Neural cell (in vitro differentiated cells): ENCODE measurements around the gene TPD52L1. TPM values are rescaled to one million over a fixed set of nuclear protein-coding genes. Genes with fewer than 3 reads are reported as not detected.

Experiments
- H2AFZ ChIP-seq: fragments of 200-600, 300-800 bp; sonication (generic), shearing (Covaris generic); 2 replicates; pipeline ENCODE4 v1.6.0; 2014; ENCODE audit warnings: low read depth, mild to moderate bottlenecking, antibody characterized with exemption, low read length, moderate library complexity
- H3F3A ChIP-seq: fragments of 200-600 bp; shearing (Covaris generic); 2 replicates; pipeline ENCODE4 v1.6.1; 2016; ENCODE audit warnings: mild to moderate bottlenecking, moderate library complexity, mixed read lengths, antibody characterized with exemption, low read length; ENCODE audit not compliant: insufficient read depth, poor library complexity, severe bottlenecking
- H3K27ac ChIP-seq: fragments of 200-600, 300-800 bp; sonication (generic), shearing (Covaris generic); 2 replicates; pipeline ENCODE4 v1.5.1; 2014; ENCODE audit warnings: mild to moderate bottlenecking, low read length, moderate library complexity
- H3K27me3 ChIP-seq: fragments of 300-800, 200-600 bp; sonication (generic), shearing (Covaris generic); 2 replicates; pipeline ENCODE4 v1.6.0; 2014; ENCODE audit warnings: mild to moderate bottlenecking, low read depth, low read length, moderate library complexity; ENCODE audit not compliant: insufficient read depth
- H3K36me3 ChIP-seq: fragments of 300-800, 200-600 bp; sonication (generic), shearing (Covaris generic); 2 replicates; pipeline ENCODE4 v1.5.1; 2014; ENCODE audit warnings: mild to moderate bottlenecking, antibody characterized with exemption, low read length, moderate library complexity; ENCODE audit not compliant: insufficient read depth
- H3K4me2 ChIP-seq: fragments of 300-800, 200-600 bp; sonication (generic), shearing (Covaris generic); 2 replicates; pipeline ENCODE4 v1.6.0; 2014; ENCODE audit warnings: mild to moderate bottlenecking, low read length
- H3K4me3 ChIP-seq: fragments of 300-800, 200-600 bp; sonication (generic), shearing (Covaris generic); 2 replicates; pipeline ENCODE4 v1.5.1; 2014; ENCODE audit warnings: mild to moderate bottlenecking, low read length, moderate library complexity
- H3K79me2 ChIP-seq: fragments of 200-600 bp; shearing (Covaris generic); replicated peaks from 2 replicates; pipeline ENCODE4 v1.6.0; 2014; ENCODE audit warnings: mild to moderate bottlenecking, low read length, moderate library complexity; ENCODE audit not compliant: insufficient read depth
- H3K9ac ChIP-seq: fragments of 300-800, 200-600 bp; sonication (generic), shearing (Covaris generic); 2 replicates; pipeline ENCODE4 v1.6.1; 2016; ENCODE audit warnings: mild to moderate bottlenecking, low read length, mixed read lengths
- H3K9me2 ChIP-seq: fragments of 200-600 bp; shearing (Covaris generic); 2 replicates; pipeline ENCODE4 v1.6.1; 2016; ENCODE audit warnings: mild to moderate bottlenecking, low read length, mixed read lengths; ENCODE audit not compliant: insufficient read depth
- H3K9me3 ChIP-seq: fragments of 200-600, 300-800 bp; sonication (generic), shearing (Covaris generic); 2 replicates; pipeline ENCODE4 v1.6.1; 2016; ENCODE audit warnings: mild to moderate bottlenecking, mixed run types, low read length, moderate library complexity, mixed read lengths
- H4K20me1 ChIP-seq: fragments of 200-600 bp; shearing (Covaris generic); 2 replicates; pipeline ENCODE4 v1.6.1; 2016; ENCODE audit warnings: mild to moderate bottlenecking, mixed run types; ENCODE audit not compliant: insufficient read depth
- CTCF ChIP-seq: fragments of 450-650 bp; IDR thresholded peaks from 2 replicates; pipeline ENCODE4 v1.5.1; 2014; ENCODE audit warnings: antibody characterized with exemption, mild to moderate bottlenecking, moderate library complexity; ENCODE audit not compliant: poor library complexity, severe bottlenecking
- EP300 ChIP-seq: fragments of 450-650 bp; conservative IDR thresholded peaks from 2 replicates; pipeline ENCODE4 v1.6.1; 2014; ENCODE audit warnings: antibody characterized with exemption, mild to moderate bottlenecking, moderate library complexity; ENCODE audit not compliant: poor library complexity, severe bottlenecking
- EZH2 ChIP-seq: fragments of 200-600, 300-800 bp; shearing (Covaris generic), sonication (generic); IDR thresholded peaks from 2 replicates; pipeline ENCODE4 v1.6.1; 2014; ENCODE audit warnings: antibody characterized with exemption, low read length, borderline replicate concordance, mild to moderate bottlenecking; ENCODE audit not compliant: insufficient read depth, poor library complexity, severe bottlenecking
- MXI1 ChIP-seq: fragments of 450-650 bp; conservative IDR thresholded peaks from 2 replicates; pipeline ENCODE4 v1.6.1; 2014; ENCODE audit warnings: antibody characterized with exemption, mild to moderate bottlenecking; ENCODE audit not compliant: poor library complexity, severe bottlenecking
- POLR2AphosphoS5 ChIP-seq: IDR thresholded peaks from 2 replicates; pipeline ENCODE4 v1.6.1; 2012
- RAD21 ChIP-seq: fragments of 450-650 bp; conservative IDR thresholded peaks from 2 replicates; pipeline ENCODE4 v1.6.1; 2014; ENCODE audit warnings: antibody characterized with exemption, mild to moderate bottlenecking, moderate library complexity
- SMC3 ChIP-seq: fragments of 450-650 bp; conservative IDR thresholded peaks from 2 replicates; pipeline ENCODE4 v1.6.1; 2014; ENCODE audit warnings: antibody characterized with exemption, mild to moderate bottlenecking, moderate library complexity; ENCODE audit not compliant: poor library complexity
- TAF1 ChIP-seq: IDR thresholded peaks from 2 replicates; pipeline ENCODE4 v1.6.1; 2012; ENCODE audit warnings: low read depth
- polyA plus RNA-seq: library from polyadenylated mRNA; depleted of rRNA; stranded (reverse); fragments of >200 nt; gene quantifications from 2 replicates; pipeline ENCODE4 v1.2.3, GENCODE V29; 2014
- TF ChIP-seq, protein P1 (sequence below): IDR thresholded peaks from 2 replicates; pipeline ENCODE4 v1.6.1; 2012; ENCODE audit warnings: borderline replicate concordance

The TPD52L1 gene
- polyA plus RNA-seq, 1 donor from 2014 or later, result 8.9 TPM

GRCh38 chr6:125228981-125229479 lies 75.5 kb downstream of the TPD52L1 start:
- no peaks in the 10 kb centered on the region for H3K27me3 ChIP-seq
- TF ChIP-seq TAF1, result no peak
- no peak for TF ChIP-seq SMC3
- no peak for TF ChIP-seq EP300
- TF ChIP-seq POLR2AphosphoS5, result no peak
- no peak for TF ChIP-seq EZH2
- TF ChIP-seq CTCF, result no peak
- TF ChIP-seq, protein P1, sequence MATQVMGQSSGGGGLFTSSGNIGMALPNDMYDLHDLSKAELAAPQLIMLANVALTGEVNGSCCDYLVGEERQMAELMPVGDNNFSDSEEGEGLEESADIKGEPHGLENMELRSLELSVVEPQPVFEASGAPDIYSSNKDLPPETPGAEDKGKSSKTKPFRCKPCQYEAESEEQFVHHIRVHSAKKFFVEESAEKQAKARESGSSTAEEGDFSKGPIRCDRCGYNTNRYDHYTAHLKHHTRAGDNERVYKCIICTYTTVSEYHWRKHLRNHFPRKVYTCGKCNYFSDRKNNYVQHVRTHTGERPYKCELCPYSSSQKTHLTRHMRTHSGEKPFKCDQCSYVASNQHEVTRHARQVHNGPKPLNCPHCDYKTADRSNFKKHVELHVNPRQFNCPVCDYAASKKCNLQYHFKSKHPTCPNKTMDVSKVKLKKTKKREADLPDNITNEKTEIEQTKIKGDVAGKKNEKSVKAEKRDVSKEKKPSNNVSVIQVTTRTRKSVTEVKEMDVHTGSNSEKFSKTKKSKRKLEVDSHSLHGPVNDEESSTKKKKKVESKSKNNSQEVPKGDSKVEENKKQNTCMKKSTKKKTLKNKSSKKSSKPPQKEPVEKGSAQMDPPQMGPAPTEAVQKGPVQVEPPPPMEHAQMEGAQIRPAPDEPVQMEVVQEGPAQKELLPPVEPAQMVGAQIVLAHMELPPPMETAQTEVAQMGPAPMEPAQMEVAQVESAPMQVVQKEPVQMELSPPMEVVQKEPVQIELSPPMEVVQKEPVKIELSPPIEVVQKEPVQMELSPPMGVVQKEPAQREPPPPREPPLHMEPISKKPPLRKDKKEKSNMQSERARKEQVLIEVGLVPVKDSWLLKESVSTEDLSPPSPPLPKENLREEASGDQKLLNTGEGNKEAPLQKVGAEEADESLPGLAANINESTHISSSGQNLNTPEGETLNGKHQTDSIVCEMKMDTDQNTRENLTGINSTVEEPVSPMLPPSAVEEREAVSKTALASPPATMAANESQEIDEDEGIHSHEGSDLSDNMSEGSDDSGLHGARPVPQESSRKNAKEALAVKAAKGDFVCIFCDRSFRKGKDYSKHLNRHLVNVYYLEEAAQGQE, result no peak
- TF ChIP-seq MXI1, result no peak
- no peak for TF ChIP-seq RAD21
- H3K9me3 ChIP-seq, result no peaks in the 10 kb centered on the region
- no peaks in the 10 kb centered on the region for H3K36me3 ChIP-seq
- H3K9ac ChIP-seq, result no peak overlapping the region
- H3K27ac ChIP-seq, result no peak overlapping the region
- no peak overlapping the region for H2AFZ ChIP-seq
- H3K4me2 ChIP-seq, result no peak overlapping the region
- no peaks in the 10 kb centered on the region for H3K79me2 ChIP-seq
- no peaks in the 10 kb centered on the region for H3K9me2 ChIP-seq
- no peaks in the 10 kb centered on the region for H3F3A ChIP-seq
- no peaks in the 10 kb centered on the region for H4K20me1 ChIP-seq
- no peak overlapping the region for H3K4me3 ChIP-seq

GRCh38 chr6:125230674-125231073 lies 77.1 kb downstream of the TPD52L1 start:
- Histone ChIP-seq H3K27ac (no peak overlapping the region), H3K9ac (no peak overlapping the region), H3K4me3 (no peak overlapping the region), H3K27me3 (no peaks in the 10 kb centered on the region), H3K79me2 (no peaks in the 10 kb centered on the region), H3K36me3 (no peaks in the 10 kb centered on the region), H3K9me2 (no peaks in the 10 kb centered on the region), H4K20me1 (no peaks in the 10 kb centered on the region), H2AFZ (no peak overlapping the region), H3K4me2 (no peak overlapping the region), H3K9me3 (no peaks in the 10 kb centered on the region), H3F3A (no peaks in the 10 kb centered on the region)
- TF ChIP-seq POLR2AphosphoS5, result no peak
- no peak for TF ChIP-seq EZH2
- no peak for TF ChIP-seq RAD21
- no peak for TF ChIP-seq TAF1
- TF ChIP-seq MXI1, result no peak
- TF ChIP-seq, protein P1, result no peak
- TF ChIP-seq CTCF, result no peak
- TF ChIP-seq EP300, result no peak
- TF ChIP-seq SMC3, result no peak
